Measurements from ENCODE around the gene TNS4.

TNS4 gene

DNA sequence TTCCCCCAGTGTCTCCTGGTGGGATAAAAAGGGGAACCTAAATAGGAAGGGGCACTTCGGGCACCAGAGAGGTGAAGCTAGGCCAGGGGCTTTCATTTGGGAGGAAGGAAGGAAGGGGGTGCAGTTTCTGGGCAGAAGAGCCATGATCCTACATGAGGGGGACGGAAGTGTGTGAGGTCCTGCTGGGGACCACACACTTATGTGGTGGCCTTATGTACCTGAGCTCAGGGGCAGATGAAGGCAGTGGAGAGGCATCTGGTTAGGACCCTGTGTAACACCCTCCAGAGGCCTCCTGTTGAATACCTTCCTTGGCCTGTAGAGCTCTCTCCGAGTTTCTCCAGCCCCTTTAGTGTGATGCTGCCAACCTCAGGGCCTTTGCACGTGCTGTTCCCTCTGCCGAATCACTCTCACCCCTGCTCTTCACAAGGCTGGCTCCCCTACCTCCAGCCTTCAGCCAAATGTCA, 37.0 kb downstream of the TNS4 start:
- H3K4me3 ChIP-seq (ENCODE audit: insufficient read depth, low read depth, low read length, poor library complexity, severe bottlenecking), result no peak overlapping the region
- no peaks in the 10 kb centered on the region for H3K9me3 ChIP-seq (ENCODE audit: control insufficient read depth, low read length)
- no peaks in the 10 kb centered on the region for H3K36me3 ChIP-seq (ENCODE audit: control insufficient read depth, insufficient read depth, low read length)
- no peak for DNase-seq
- no peaks in the 10 kb centered on the region for H3K4me1 ChIP-seq (ENCODE audit: control insufficient read depth, insufficient read depth, low read length, poor library complexity, severe bottlenecking)
- no peak overlapping the region for H3K27ac ChIP-seq (ENCODE audit: insufficient read depth, low read length, poor library complexity, severe bottlenecking)
- H3K27me3 ChIP-seq (replicated peaks; ENCODE audit: control insufficient read depth, insufficient read depth, low read length, poor library complexity, severe bottlenecking), result no peaks in the 10 kb centered on the region

GRCh38 chr17:40463122-40463550, 38.3 kb downstream of the TNS4 start:
- no peaks in the 10 kb centered on the region for H3K27me3 ChIP-seq (replicated peaks; ENCODE audit: control insufficient read depth, insufficient read depth, low read length, poor library complexity, severe bottlenecking)
- H3K9me3 ChIP-seq (ENCODE audit: control insufficient read depth, low read length), result no peaks in the 10 kb centered on the region
- H3K36me3 ChIP-seq (ENCODE audit: control insufficient read depth, insufficient read depth, low read length), result no peaks in the 10 kb centered on the region
- H3K27ac ChIP-seq (ENCODE audit: insufficient read depth, low read length, poor library complexity, severe bottlenecking), result no peak overlapping the region
- no peaks in the 10 kb centered on the region for H3K4me1 ChIP-seq (ENCODE audit: control insufficient read depth, insufficient read depth, low read length, poor library complexity, severe bottlenecking)
- H3K4me3 ChIP-seq (ENCODE audit: insufficient read depth, low read depth, low read length, poor library complexity, severe bottlenecking), result no peak overlapping the region
- DNase-seq, result no peak

DNA sequence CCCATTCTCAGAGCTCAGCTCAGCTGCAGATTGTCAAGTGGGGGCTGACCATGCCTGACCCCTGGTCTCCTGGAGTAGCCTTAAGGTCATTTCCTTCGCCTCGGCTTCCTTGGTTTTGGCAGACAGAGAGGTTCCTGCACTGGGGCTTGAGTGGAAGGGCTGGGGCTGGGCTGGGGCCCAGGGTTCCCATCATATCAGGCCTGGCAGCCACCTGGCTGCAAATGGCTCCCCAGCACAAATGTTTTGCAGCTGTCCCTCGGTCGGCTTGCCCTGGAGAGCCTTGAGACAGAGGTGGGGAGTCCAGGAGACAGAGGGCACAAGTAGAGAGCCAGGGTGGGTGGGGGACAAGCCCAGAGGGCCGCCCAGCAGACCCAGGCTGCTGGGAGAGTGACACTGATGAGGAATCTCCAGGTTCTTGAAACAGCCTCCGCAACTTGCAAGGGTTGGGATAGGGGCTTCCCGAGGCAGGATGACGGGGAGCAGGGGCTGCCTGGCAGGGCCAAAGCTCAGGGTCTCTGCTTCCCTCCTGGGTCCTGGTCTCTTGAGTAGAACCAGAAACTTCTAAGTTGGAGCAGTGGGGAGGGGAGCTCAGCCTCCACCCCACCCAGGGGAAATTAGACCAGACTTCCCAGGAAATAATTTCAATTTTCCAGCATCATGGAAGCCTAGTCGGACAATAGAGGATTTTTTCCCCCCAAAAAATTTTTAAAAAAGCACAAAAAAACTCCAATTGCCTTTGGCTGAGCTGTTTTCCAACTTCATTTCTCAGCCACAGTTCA, 38.9 kb downstream of the TNS4 start:
- H3K27me3 ChIP-seq (replicated peaks; ENCODE audit: control insufficient read depth, insufficient read depth, low read length, poor library complexity, severe bottlenecking), result no peaks in the 10 kb centered on the region
- no peaks in the 10 kb centered on the region for H3K4me1 ChIP-seq (ENCODE audit: control insufficient read depth, insufficient read depth, low read length, poor library complexity, severe bottlenecking)
- H3K4me3 ChIP-seq (ENCODE audit: insufficient read depth, low read depth, low read length, poor library complexity, severe bottlenecking), result no peak overlapping the region
- DNase-seq, result no peak
- no peak overlapping the region for H3K27ac ChIP-seq (ENCODE audit: insufficient read depth, low read length, poor library complexity, severe bottlenecking)
- H3K9me3 ChIP-seq (ENCODE audit: control insufficient read depth, low read length), result no peaks in the 10 kb centered on the region
- no peaks in the 10 kb centered on the region for H3K36me3 ChIP-seq (ENCODE audit: control insufficient read depth, insufficient read depth, low read length)

DNA sequence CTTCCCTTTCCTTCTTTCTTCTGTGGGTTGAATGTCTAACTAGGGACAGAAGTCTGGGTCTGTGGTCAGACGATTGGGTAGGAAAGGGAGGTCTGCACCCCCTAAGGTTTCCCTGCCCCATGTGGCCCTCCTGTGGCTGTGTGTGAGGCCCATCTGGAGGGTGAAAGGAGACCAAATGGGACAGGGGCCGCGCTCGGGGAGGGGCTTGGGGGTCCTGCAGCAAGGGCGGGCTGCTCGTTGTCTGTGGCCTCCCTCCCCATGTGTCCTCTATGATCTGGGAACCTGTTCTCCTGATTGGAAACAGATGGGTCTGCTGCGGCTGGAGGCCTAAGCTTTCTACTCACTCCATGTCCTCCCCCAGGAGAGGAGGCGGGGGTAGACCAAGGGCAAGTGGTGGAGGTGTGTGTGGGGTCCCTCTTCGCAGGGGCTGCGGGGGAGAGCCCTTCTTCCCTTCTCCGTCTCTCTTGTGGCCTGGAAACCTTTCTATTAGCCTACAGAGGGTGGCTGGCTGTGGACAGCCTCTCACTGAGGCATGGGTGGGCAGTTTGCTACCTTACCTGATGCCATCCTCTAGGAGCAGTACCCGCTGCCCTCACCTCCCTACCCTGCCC, 39.6 kb downstream of the TNS4 start:
- no peaks in the 10 kb centered on the region for H3K36me3 ChIP-seq (ENCODE audit: control insufficient read depth, insufficient read depth, low read length)
- no peak overlapping the region for H3K27ac ChIP-seq (ENCODE audit: insufficient read depth, low read length, poor library complexity, severe bottlenecking)
- H3K9me3 ChIP-seq (ENCODE audit: control insufficient read depth, low read length), result no peaks in the 10 kb centered on the region
- no peak overlapping the region for H3K4me3 ChIP-seq (ENCODE audit: insufficient read depth, low read depth, low read length, poor library complexity, severe bottlenecking)
- no peaks in the 10 kb centered on the region for H3K27me3 ChIP-seq (replicated peaks; ENCODE audit: control insufficient read depth, insufficient read depth, low read length, poor library complexity, severe bottlenecking)
- no peaks in the 10 kb centered on the region for H3K4me1 ChIP-seq (ENCODE audit: control insufficient read depth, insufficient read depth, low read length, poor library complexity, severe bottlenecking)
- no peak for DNase-seq

DNA sequence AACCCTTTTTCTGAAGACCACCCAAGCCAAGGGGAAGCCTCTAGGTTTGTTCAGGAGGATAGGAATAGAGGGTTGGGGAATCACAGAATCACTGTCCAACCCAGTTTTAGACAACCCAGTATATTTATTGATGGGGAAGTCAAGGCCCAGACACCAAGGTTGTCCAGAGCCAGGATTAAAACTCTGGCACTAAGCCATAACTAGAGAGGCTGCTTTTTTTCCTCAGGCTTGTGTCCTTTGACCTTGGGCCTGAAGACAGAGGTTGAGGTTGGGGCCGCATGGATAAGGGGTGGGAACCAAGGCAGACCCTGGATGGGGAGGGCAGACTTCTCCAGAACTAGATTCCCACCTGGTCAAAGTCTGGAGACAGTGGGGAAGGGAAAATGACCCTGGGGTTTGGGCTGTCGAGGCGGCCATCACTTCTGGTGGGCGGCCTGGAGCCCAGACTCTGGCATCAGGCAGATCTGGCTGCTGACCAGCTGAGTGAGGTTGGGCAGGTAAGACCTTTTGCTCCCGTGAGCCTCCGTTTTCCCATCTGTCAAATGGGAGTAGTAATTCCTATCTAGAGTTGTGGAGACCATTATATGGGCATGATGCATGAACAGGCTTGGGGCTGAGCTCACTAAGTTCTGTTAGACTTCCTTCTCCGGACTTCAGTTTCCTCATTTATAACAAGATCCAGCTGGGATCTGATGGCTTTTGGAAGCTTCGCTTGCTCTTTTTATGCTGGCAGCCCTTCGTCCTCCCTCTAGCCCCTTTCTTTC, 40.3 kb downstream of the TNS4 start:
- Histone ChIP-seq H3K27ac (ENCODE audit: insufficient read depth, low read length, poor library complexity, severe bottlenecking) (no peak overlapping the region), H3K4me1 (ENCODE audit: control insufficient read depth, insufficient read depth, low read length, poor library complexity, severe bottlenecking) (no peaks in the 10 kb centered on the region)
- DNase-seq, result no peak

GRCh38 chr17:40460604-40460967, 40.8 kb downstream of the TNS4 start:
- H3K36me3 ChIP-seq (ENCODE audit: control insufficient read depth, insufficient read depth, low read length), result no peaks in the 10 kb centered on the region
- no peaks in the 10 kb centered on the region for H3K4me1 ChIP-seq (ENCODE audit: control insufficient read depth, insufficient read depth, low read length, poor library complexity, severe bottlenecking)
- H3K4me3 ChIP-seq (ENCODE audit: insufficient read depth, low read depth, low read length, poor library complexity, severe bottlenecking), result no peak overlapping the region
- no peaks in the 10 kb centered on the region for H3K9me3 ChIP-seq (ENCODE audit: control insufficient read depth, low read length)
- H3K27me3 ChIP-seq (replicated peaks; ENCODE audit: control insufficient read depth, insufficient read depth, low read length, poor library complexity, severe bottlenecking), result no peaks in the 10 kb centered on the region
- no peak overlapping the region for H3K27ac ChIP-seq (ENCODE audit: insufficient read depth, low read length, poor library complexity, severe bottlenecking)
- no peak for DNase-seq

More for the DNA sequence above, 40.3 kb downstream of the TNS4 start:
- Histone ChIP-seq H3K27me3 (replicated peaks; ENCODE audit: control insufficient read depth, insufficient read depth, low read length, poor library complexity, severe bottlenecking) (no peaks in the 10 kb centered on the region), H3K9me3 (ENCODE audit: control insufficient read depth, low read length) (no peaks in the 10 kb centered on the region), H3K4me3 (ENCODE audit: insufficient read depth, low read depth, low read length, poor library complexity, severe bottlenecking) (no peak overlapping the region), H3K36me3 (ENCODE audit: control insufficient read depth, insufficient read depth, low read length) (no peaks in the 10 kb centered on the region)

GRCh38 chr17:40459636-40460603, 41.5 kb downstream of the TNS4 start:
- no peak overlapping the region for H3K27ac ChIP-seq (ENCODE audit: insufficient read depth, low read length, poor library complexity, severe bottlenecking)
- no peaks in the 10 kb centered on the region for H3K27me3 ChIP-seq (replicated peaks; ENCODE audit: control insufficient read depth, insufficient read depth, low read length, poor library complexity, severe bottlenecking)
- H3K36me3 ChIP-seq (ENCODE audit: control insufficient read depth, insufficient read depth, low read length), result no peaks in the 10 kb centered on the region
- H3K4me3 ChIP-seq (ENCODE audit: insufficient read depth, low read depth, low read length, poor library complexity, severe bottlenecking), result no peak overlapping the region
- H3K9me3 ChIP-seq (ENCODE audit: control insufficient read depth, low read length), result no peaks in the 10 kb centered on the region
- DNase-seq, result no peak
- H3K4me1 ChIP-seq (ENCODE audit: control insufficient read depth, insufficient read depth, low read length, poor library complexity, severe bottlenecking), result no peaks in the 10 kb centered on the region

GRCh38 chr17:40458851-40459482, 42.5 kb downstream of the TNS4 start:
- H3K9me3 ChIP-seq (ENCODE audit: control insufficient read depth, low read length), result no peaks in the 10 kb centered on the region
- H3K4me1 ChIP-seq (ENCODE audit: control insufficient read depth, insufficient read depth, low read length, poor library complexity, severe bottlenecking), result no peaks in the 10 kb centered on the region
- no peak overlapping the region for H3K27ac ChIP-seq (ENCODE audit: insufficient read depth, low read length, poor library complexity, severe bottlenecking)
- H3K27me3 ChIP-seq (replicated peaks; ENCODE audit: control insufficient read depth, insufficient read depth, low read length, poor library complexity, severe bottlenecking), result no peaks in the 10 kb centered on the region
- no peak for DNase-seq
- H3K36me3 ChIP-seq (ENCODE audit: control insufficient read depth, insufficient read depth, low read length), result no peaks in the 10 kb centered on the region
- H3K4me3 ChIP-seq (ENCODE audit: insufficient read depth, low read depth, low read length, poor library complexity, severe bottlenecking), result no peak overlapping the region

Measured in effector memory CD4-positive, alpha-beta T cell (primary cell).